ENCODE data around the gene CST9L. TPM values are rescaled to one million over a fixed set of nuclear protein-coding genes. Genes with fewer than 3 reads are reported as not detected.

CST9L gene
- total RNA-seq, 1 experiment from 2014 or later, result not detected

GRCh38 chr20:23534801-23535593, 33.3 kb downstream of the CST9L start:
- Histone ChIP-seq H3K27me3 (replicated peaks; ENCODE audit: control insufficient read depth, insufficient read depth, low read length) (no peaks in the 10 kb centered on the region), H3K9me3 (no peaks in the 10 kb centered on the region), H3K36me3 (ENCODE audit: control insufficient read depth, insufficient read depth, low read length) (no peaks in the 10 kb centered on the region), H3K4me1 (no peaks in the 10 kb centered on the region), H3K4me3 (ENCODE audit: low read depth, low read length) (no peak overlapping the region)
- BruUV-seq (replicated peaks), result no TSS peak
- no peak overlapping the region for H3K27ac Mint-ChIP-seq (ENCODE audit: unreplicated experiment)
- intact Hi-C loops (cut with micrococcal nuclease; ENCODE audit: unreplicated experiment), result no loop called here
- H3K4me3 Mint-ChIP-seq (ENCODE audit: unreplicated experiment), result no peak overlapping the region
- no peaks in the 10 kb centered on the region for H3K4me1 Mint-ChIP-seq (ENCODE audit: low read depth, unreplicated experiment)
- no peaks in the 10 kb centered on the region for H3K27me3 Mint-ChIP-seq (ENCODE audit: insufficient read depth, unreplicated experiment)
- ChIA-PET POLR2A (no interaction called here), CTCF (no interaction called here)
- no peaks in the 10 kb centered on the region for H3K36me3 Mint-ChIP-seq (ENCODE audit: insufficient read depth, unreplicated experiment)
- no peaks in the 10 kb centered on the region for H3K9me3 Mint-ChIP-seq (ENCODE audit: unreplicated experiment)
- DNase-seq, result no peak
- TF ChIP-seq CTCF (IDR thresholded peaks at IDR 0.05; ENCODE audit: insufficient read depth in 1 of 2, low read depth in 1 of 2, low read length in 1 of 2, severe bottlenecking in 1 of 2, unreplicated experiment in 1 of 2), result no peak

GRCh38 chr20:23533161-23533560, 35.1 kb downstream of the CST9L start:
- POLR2A ChIA-PET, result no interaction called here
- CTCF ChIA-PET, result no interaction called here
- no peaks in the 10 kb centered on the region for H3K36me3 ChIP-seq (ENCODE audit: control insufficient read depth, insufficient read depth, low read length)
- H3K9me3 Mint-ChIP-seq (ENCODE audit: unreplicated experiment), result peaks cover 14% of the 10 kb centered on the region
- intact Hi-C loops (cut with micrococcal nuclease; ENCODE audit: unreplicated experiment), result no loop called here
- H3K27ac Mint-ChIP-seq (ENCODE audit: unreplicated experiment), result no peak overlapping the region
- no peak for DNase-seq
- H3K27me3 ChIP-seq (replicated peaks; ENCODE audit: control insufficient read depth, insufficient read depth, low read length), result no peaks in the 10 kb centered on the region
- no peak for TF ChIP-seq CTCF (IDR thresholded peaks at IDR 0.05; ENCODE audit: insufficient read depth in 1 of 2, low read depth in 1 of 2, low read length in 1 of 2, severe bottlenecking in 1 of 2, unreplicated experiment in 1 of 2)
- H3K4me1 Mint-ChIP-seq (ENCODE audit: low read depth, unreplicated experiment), result no peaks in the 10 kb centered on the region
- peaks cover 10% of the 10 kb centered on the region; the same call in 1 of the 2 replicates for H3K9me3 ChIP-seq
- H3K27me3 Mint-ChIP-seq (ENCODE audit: insufficient read depth, unreplicated experiment), result peaks cover 2% of the 10 kb centered on the region
- H3K4me3 Mint-ChIP-seq (ENCODE audit: unreplicated experiment), result no peak overlapping the region
- no peak overlapping the region for H3K4me3 ChIP-seq (ENCODE audit: low read depth, low read length)
- H3K36me3 Mint-ChIP-seq (ENCODE audit: insufficient read depth, unreplicated experiment), result no peaks in the 10 kb centered on the region
- no peaks in the 10 kb centered on the region for H3K4me1 ChIP-seq
- BruUV-seq (replicated peaks), result no TSS peak

DNA sequence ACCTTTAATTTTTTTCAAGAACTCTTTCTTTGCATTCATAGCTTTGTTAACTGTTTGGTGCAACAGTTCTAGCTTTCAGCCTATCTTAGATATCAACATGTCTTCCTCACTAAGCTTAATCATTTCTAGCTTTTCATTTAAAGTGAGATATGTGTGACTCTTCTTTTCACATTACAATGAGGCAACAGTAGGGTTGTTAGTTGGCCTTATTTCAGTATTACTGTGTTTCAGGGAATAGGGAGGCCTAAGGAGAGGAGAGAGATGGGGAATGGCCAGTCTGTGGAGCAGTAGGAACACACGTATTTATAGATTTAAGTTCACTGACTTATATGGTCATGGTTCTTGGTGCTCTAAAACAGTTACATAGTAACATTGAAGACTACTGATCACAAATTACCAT, 35.8 kb downstream of the CST9L start:
- H3K27ac Mint-ChIP-seq (ENCODE audit: unreplicated experiment), result no peak overlapping the region
- intact Hi-C loops (cut with micrococcal nuclease; ENCODE audit: unreplicated experiment), result no loop called here
- no peaks in the 10 kb centered on the region for H3K27me3 ChIP-seq (replicated peaks; ENCODE audit: control insufficient read depth, insufficient read depth, low read length)
- peaks cover 17% of the 10 kb centered on the region for H3K9me3 Mint-ChIP-seq (ENCODE audit: unreplicated experiment)
- H3K36me3 ChIP-seq (ENCODE audit: control insufficient read depth, insufficient read depth, low read length), result no peaks in the 10 kb centered on the region
- POLR2A ChIA-PET, result no interaction called here
- CTCF ChIA-PET, result no interaction called here
- H3K27me3 Mint-ChIP-seq (ENCODE audit: insufficient read depth, unreplicated experiment), result peaks cover 3% of the 10 kb centered on the region
- H3K4me3 ChIP-seq (ENCODE audit: low read depth, low read length), result no peak overlapping the region
- no peaks in the 10 kb centered on the region for H3K4me1 Mint-ChIP-seq (ENCODE audit: low read depth, unreplicated experiment)
- no peaks in the 10 kb centered on the region for H3K36me3 Mint-ChIP-seq (ENCODE audit: insufficient read depth, unreplicated experiment)
- H3K4me1 ChIP-seq, result no peaks in the 10 kb centered on the region
- no peak for DNase-seq
- no TSS peak for BruUV-seq (replicated peaks)
- H3K9me3 ChIP-seq, result peaks cover 10% of the 10 kb centered on the region; the same call in 1 of the 2 replicates
- TF ChIP-seq CTCF (IDR thresholded peaks at IDR 0.05; ENCODE audit: insufficient read depth in 1 of 2, low read depth in 1 of 2, low read length in 1 of 2, severe bottlenecking in 1 of 2, unreplicated experiment in 1 of 2), result no peak
- no peak overlapping the region for H3K4me3 Mint-ChIP-seq (ENCODE audit: unreplicated experiment)

Measured in Caco-2 (cell line).